ENCODE results near the gene MRTFA. TPM values are rescaled to one million over a fixed set of nuclear protein-coding genes. Genes with fewer than 3 reads are reported as not detected.

The MRTFA gene
- total and polyA plus RNA-seq, 2 of the 13 experiments (the other 11 are each of a cell fraction or from before 2014, with no cell fraction given) = 2.4 to 8.2 TPM

GRCh38 chr22:40653361-40653760 lies 16.8 kb upstream of the MRTFA start (continued):
- TF ChIP-seq, protein P1, sequence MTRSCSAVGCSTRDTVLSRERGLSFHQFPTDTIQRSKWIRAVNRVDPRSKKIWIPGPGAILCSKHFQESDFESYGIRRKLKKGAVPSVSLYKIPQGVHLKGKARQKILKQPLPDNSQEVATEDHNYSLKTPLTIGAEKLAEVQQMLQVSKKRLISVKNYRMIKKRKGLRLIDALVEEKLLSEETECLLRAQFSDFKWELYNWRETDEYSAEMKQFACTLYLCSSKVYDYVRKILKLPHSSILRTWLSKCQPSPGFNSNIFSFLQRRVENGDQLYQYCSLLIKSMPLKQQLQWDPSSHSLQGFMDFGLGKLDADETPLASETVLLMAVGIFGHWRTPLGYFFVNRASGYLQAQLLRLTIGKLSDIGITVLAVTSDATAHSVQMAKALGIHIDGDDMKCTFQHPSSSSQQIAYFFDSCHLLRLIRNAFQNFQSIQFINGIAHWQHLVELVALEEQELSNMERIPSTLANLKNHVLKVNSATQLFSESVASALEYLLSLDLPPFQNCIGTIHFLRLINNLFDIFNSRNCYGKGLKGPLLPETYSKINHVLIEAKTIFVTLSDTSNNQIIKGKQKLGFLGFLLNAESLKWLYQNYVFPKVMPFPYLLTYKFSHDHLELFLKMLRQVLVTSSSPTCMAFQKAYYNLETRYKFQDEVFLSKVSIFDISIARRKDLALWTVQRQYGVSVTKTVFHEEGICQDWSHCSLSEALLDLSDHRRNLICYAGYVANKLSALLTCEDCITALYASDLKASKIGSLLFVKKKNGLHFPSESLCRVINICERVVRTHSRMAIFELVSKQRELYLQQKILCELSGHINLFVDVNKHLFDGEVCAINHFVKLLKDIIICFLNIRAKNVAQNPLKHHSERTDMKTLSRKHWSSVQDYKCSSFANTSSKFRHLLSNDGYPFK (CRISPR knock-in tag; IDR thresholded peaks at IDR 0.05; ENCODE audit: borderline replicate concordance) = no peak
- TF ChIP-seq NFIB (CRISPR knock-in tag; IDR thresholded peaks at IDR 0.05; ENCODE audit: borderline replicate concordance) (no peak), NR2F6 (IDR thresholded peaks at IDR 0.05) (no peak), NR2F6 (CRISPR knock-in tag; IDR thresholded peaks at IDR 0.05) (no peak), HIVEP1 (CRISPR knock-in tag; IDR thresholded peaks at IDR 0.05) (no peak), SP1 (IDR thresholded peaks at IDR 0.05) (no peak), SP1 (CRISPR knock-in tag; IDR thresholded peaks at IDR 0.05) (no peak)

- no peaks in the 10 kb centered on the region for H3K9me3 ChIP-seq (ENCODE audit: low read length)
- intact Hi-C loops (cut with micrococcal nuclease; ENCODE audit: unreplicated experiment) = no loop called here
- WGBS (ENCODE audit: low lambda C conversion rate) = 0% methylated on average over 6 of the region's 33 CpGs
- H3K4me2 ChIP-seq (ENCODE audit: low read depth, low read length) = peak overlapping the region; percentile 89
- FAIRE-seq = peak; percentile 96
- H3K4me3 ChIP-seq (replicated peaks in 1 of 3; ENCODE audit: insufficient read depth in 1 of 3, low read depth in 2 of 3, low read length in 3 of 3) = peak overlapping the region; percentile 68 to 90 (median 74)
- H3K9ac ChIP-seq (ENCODE audit: insufficient read depth, low read depth, low read length) = peak overlapping the region; percentile 94
- H3K27ac ChIP-seq (ENCODE audit: extremely low read length, insufficient read depth, low read length) = peak overlapping the region; percentile 87
- H3K36me3 ChIP-seq (replicated peaks in 1 of 2; ENCODE audit: control insufficient read depth in 1 of 2, insufficient read depth in 2 of 2, low read length in 2 of 2) = no peaks in the 10 kb centered on the region
- peaks cover 45% of the 10 kb centered on the region for H3K4me1 ChIP-seq (ENCODE audit: insufficient read depth, low read length)
- BruUV-seq (replicated peaks) = TSS peak; percentile 84
- no peaks in the 10 kb centered on the region for H3K79me2 ChIP-seq (ENCODE audit: insufficient read depth, low read length)
- H3K27me3 ChIP-seq (ENCODE audit: control insufficient read depth in 1 of 2, insufficient read depth in 2 of 2, low read length in 2 of 2) = no peaks in the 10 kb centered on the region; a peak in 1 of 5 replicates
- in situ Hi-C loops (cut with HindIII; ENCODE audit: extremely low pct_ligation_motif_present, low pct_unique_long_range_greater_than_20kb) = loop anchor here (5.0 kb wide), 1 partner anchor 215 kb away; no protein-coding TSS in a partner anchor
- ATAC-seq = peak; percentile 96
- ChIA-PET CTCF (ENCODE audit: low intra/inter-chr PET ratio, low total read pairs) (no interaction called here), POLR2A (interaction anchor here (0.6 to 3.1 kb wide), 22 partner anchors 9 to 730 kb away, joined by 3 to 28 read pairs (median 4); partner anchors contain the start of genes ADSL, MRTFA, ST13 and TEF)
- DNase-seq (ENCODE audit: low spot score) = peak; percentile 95
- no peaks in the 10 kb centered on the region for H4K20me1 ChIP-seq (ENCODE audit: insufficient read depth, low read length)
- H2AFZ ChIP-seq (ENCODE audit: low read length) = peak overlapping the region; percentile 68
- TF ChIP-seq TGIF2 (CRISPR knock-in tag; IDR thresholded peaks at IDR 0.05) (peak; percentile 47; the same call in 1 of the 2 replicates), FOXK2 (IDR thresholded peaks at IDR 0.05) (no peak), GLI4 (CRISPR knock-in tag; IDR thresholded peaks at IDR 0.05; ENCODE audit: borderline replicate concordance) (no peak), SOX6 (IDR thresholded peaks at IDR 0.05) (no peak), SOX6 (CRISPR knock-in tag; IDR thresholded peaks at IDR 0.05) (peak; percentile 51), PITX1 (CRISPR knock-in tag; IDR thresholded peaks at IDR 0.05) (peak; percentile 49; the same call in 1 of the 2 replicates), TAF1 (CRISPR knock-in tag; IDR thresholded peaks at IDR 0.05) (peak; percentile 94), GTF2F1 (IDR thresholded peaks at IDR 0.05; ENCODE audit: low read length) (no peak), ARNTL (CRISPR knock-in tag; IDR thresholded peaks at IDR 0.05) (peak; percentile 72), ISX (CRISPR knock-in tag; conservative IDR thresholded peaks at IDR 0.05) (no peak), ZNF331 (CRISPR knock-in tag; IDR thresholded peaks at IDR 0.05) (peak; percentile 46; the same call in 1 of the 2 replicates), KDM5B (CRISPR knock-in tag; IDR thresholded peaks at IDR 0.05; ENCODE audit: borderline replicate concordance) (peak; percentile 65; the same call in 1 of the 2 replicates)
- TF ChIP-seq, protein P2, sequence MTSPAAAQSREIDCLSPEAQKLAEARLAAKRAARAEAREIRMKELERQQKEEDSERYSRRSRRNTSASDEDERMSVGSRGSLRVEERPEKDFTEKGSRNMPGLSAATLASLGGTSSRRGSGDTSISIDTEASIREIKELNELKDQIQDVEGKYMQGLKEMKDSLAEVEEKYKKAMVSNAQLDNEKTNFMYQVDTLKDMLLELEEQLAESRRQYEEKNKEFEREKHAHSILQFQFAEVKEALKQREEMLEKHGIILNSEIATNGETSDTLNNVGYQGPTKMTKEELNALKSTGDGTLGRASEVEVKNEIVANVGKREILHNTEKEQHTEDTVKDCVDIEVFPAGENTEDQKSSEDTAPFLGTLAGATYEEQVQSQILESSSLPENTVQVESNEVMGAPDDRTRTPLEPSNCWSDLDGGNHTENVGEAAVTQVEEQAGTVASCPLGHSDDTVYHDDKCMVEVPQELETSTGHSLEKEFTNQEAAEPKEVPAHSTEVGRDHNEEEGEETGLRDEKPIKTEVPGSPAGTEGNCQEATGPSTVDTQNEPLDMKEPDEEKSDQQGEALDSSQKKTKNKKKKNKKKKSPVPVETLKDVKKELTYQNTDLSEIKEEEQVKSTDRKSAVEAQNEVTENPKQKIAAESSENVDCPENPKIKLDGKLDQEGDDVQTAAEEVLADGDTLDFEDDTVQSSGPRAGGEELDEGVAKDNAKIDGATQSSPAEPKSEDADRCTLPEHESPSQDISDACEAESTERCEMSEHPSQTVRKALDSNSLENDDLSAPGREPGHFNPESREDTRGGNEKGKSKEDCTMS (CRISPR knock-in tag; conservative IDR thresholded peaks at IDR 0.05) = no peak
Measured at GRCh38 chr22:40651563-40652501, 15.3 kb upstream of the MRTFA start.

All from HepG2 (cell line).